Testis (tissue), 3 donors: ENCODE data around the gene SLC23A2. TPM values are rescaled to one million over a fixed set of nuclear protein-coding genes. Genes with fewer than 3 reads are reported as not detected.

ENCODE experiments used
- DNase-seq: peaks from one replicate; pipeline ENCODE4 v3.0.0-alpha.2; 2019
- H3K27ac ChIP-seq, 2 donors: fragments of 200-600 bp; sonication (generic); one replicate each; pipeline ENCODE4 v1.5.1; 2019
- H3K27me3 ChIP-seq: fragments of 200-600 bp; sonication (generic); one replicate; pipeline ENCODE4 v1.5.1; 2019
- H3K36me3 ChIP-seq: fragments of 200-600 bp; sonication (generic); one replicate; pipeline ENCODE4 v1.5.1; 2017; ENCODE audit warnings: low read depth; ENCODE audit errors: missing control alignments
- H3K4me1 ChIP-seq: fragments of 200-600 bp; sonication (generic); one replicate; pipeline ENCODE4 v1.5.1; 2019
- H3K4me3 ChIP-seq, 2 donors: fragments of 200-600 bp; sonication (generic); one replicate each; pipeline ENCODE4 v1.5.1; 2017 to 2019
- H3K9me3 ChIP-seq: fragments of 200-600 bp; sonication (generic); one replicate; pipeline ENCODE4 v1.5.1; 2017
- POLR2A ChIP-seq: fragments of 450-650 bp; IDR thresholded peaks from one replicate; pipeline ENCODE4 v1.6.1; 2017; ENCODE audit warnings: antibody characterized with exemption, mild to moderate bottlenecking, moderate library complexity
- WGBS, 2 donors: methylation state at CpG; one replicate each; pipeline ENCODE4 v1.1.5; 2018; 5-methylcytosine and 5-hydroxymethylcytosine counted together
- intact Hi-C: fragments of 100-400 bp; cut with DNase I; formaldehyde crosslinking; loops from one replicate; pipeline ENCODE4 v1.15.1; 2023; ENCODE audit warnings: low total_unique reads
- polyA plus RNA-seq: library from polyadenylated mRNA; stranded (reverse); fragments of 350-450 nt; fragmentation: Illumina TruSeq; extraction: RNeasy Lipid Tissue Mini Kit (QIAGEN cat#74804); gene quantifications from one replicate; pipeline ENCODE4 v1.2.3, GENCODE V29; 2014; ENCODE audit warnings: low read depth, low replicate concordance; ENCODE audit not compliant: insufficient read depth
- total RNA-seq, 2 donors: library from RNA; depleted of rRNA; stranded (reverse); fragments of >200 nt; gene quantifications; one replicate each; pipeline ENCODE4 v1.2.3, GENCODE V29; 2016
- TF ChIP-seq, protein P1 (sequence below), 3 experiments: fragments of 450-650 bp in 2 of 3; fragments of 200-600 bp in 1 of 3; sonication (generic) in 1 of 3; IDR thresholded peaks; one replicate each; pipeline ENCODE4 v1.5.1; 2016 to 2019; ENCODE audit warnings: antibody characterized with exemption in 3 of 3, mild to moderate bottlenecking in 2 of 3, moderate library complexity in 1 of 3

Gene SLC23A2
- total and polyA plus RNA-seq, 3 donors from 2014 or later = 23.6 to 49.3 (median 40.7) TPM

DNA sequence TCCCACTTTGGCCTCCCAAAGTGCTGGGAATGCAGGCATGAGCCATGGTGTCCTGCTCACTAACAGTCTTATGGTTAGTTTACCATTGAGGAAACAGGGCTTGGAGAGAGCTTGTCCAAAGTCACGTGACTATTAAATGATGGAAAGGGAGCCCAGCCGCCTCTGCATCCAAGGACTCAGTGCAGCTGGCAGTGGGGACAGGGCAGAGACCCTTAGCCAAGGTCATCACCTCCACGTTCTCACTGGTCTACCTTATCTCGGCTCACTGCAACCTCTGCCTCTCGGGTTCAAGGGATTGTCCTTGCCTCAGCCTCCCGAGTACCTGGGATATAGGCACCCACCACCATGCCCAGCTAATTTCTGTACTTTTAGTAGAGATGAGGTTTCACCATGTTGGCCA is 109.3 kb downstream of the SLC23A2 start:
- intact Hi-C loops = no loop called here
- no peak for DNase-seq
- WGBS, 2 donors = 88 to 100% methylated on average over 6 of the region's 6 CpGs
- Histone ChIP-seq H3K27ac (no peak overlapping the region), H3K36me3 (no peaks in the 10 kb centered on the region), H3K9me3 (no peaks in the 10 kb centered on the region), H3K4me3 (no peak overlapping the region), H3K4me1 (peaks cover 13% of the 10 kb centered on the region), H3K27me3 (no peaks in the 10 kb centered on the region)
- TF ChIP-seq POLR2A = no peak
- TF ChIP-seq, protein P1, sequence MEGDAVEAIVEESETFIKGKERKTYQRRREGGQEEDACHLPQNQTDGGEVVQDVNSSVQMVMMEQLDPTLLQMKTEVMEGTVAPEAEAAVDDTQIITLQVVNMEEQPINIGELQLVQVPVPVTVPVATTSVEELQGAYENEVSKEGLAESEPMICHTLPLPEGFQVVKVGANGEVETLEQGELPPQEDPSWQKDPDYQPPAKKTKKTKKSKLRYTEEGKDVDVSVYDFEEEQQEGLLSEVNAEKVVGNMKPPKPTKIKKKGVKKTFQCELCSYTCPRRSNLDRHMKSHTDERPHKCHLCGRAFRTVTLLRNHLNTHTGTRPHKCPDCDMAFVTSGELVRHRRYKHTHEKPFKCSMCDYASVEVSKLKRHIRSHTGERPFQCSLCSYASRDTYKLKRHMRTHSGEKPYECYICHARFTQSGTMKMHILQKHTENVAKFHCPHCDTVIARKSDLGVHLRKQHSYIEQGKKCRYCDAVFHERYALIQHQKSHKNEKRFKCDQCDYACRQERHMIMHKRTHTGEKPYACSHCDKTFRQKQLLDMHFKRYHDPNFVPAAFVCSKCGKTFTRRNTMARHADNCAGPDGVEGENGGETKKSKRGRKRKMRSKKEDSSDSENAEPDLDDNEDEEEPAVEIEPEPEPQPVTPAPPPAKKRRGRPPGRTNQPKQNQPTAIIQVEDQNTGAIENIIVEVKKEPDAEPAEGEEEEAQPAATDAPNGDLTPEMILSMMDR (IDR thresholded peaks at IDR 0.05) = no peak

DNA sequence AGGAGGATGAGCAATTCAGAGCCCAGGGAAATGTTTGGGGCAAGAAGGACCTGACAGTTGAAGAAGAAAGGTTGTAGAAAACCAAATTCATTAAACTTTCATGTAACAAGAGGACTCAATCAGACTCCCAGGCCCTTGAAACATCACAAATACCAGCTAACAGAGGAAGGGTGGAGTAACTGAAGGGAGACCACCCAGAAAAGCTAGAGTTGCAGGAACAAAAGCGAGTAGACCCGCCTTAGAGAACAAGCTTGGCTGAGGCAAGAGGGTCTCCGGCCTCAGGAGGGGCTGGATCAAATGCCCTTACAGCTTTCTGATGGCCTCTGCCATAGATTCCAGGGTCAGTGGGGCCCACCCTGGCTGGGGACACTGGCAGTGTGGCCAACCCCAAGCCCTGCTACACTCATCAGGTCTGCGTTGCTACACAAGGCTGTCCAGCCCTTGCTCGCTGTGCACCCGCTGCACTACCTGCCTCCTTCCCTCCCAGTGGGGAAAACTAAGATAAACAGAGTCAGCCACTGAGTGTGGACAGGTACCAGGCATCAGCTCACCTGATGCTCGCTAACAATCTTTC is 110.0 kb downstream of the SLC23A2 start:
- TF ChIP-seq POLR2A = no peak
- TF ChIP-seq, protein P1 (IDR thresholded peaks at IDR 0.05) = no peak
- Histone ChIP-seq H3K36me3 (no peaks in the 10 kb centered on the region), H3K27ac (no peak overlapping the region), H3K4me3 (no peak overlapping the region), H3K27me3 (no peaks in the 10 kb centered on the region), H3K9me3 (no peaks in the 10 kb centered on the region), H3K4me1 (peaks cover 6% of the 10 kb centered on the region)
- intact Hi-C loops = no loop called here
- DNase-seq = no peak
- 93 to 96% methylated on average over 7 of the region's 7 CpGs for WGBS, 2 donors

DNA sequence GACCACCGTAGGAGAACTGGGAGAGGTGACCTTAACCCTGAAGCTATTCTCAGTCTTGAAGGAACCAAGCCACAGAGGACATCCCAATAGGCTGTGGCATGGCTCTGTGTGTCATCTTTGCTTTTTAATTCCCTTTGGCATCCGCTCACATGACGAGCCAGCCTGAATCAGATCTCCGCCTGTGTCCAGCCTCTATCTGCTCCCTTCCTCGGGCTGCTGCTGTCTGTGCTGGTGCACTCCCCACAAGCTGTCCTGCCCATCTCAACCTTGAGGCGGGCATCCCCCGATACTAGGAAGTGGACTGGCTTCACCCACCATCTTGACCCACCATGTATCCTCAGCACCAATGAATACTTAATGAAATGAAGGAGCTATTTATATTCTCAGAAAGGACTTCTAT is 111.9 kb downstream of the SLC23A2 start:
- TF ChIP-seq, protein P1 (IDR thresholded peaks at IDR 0.05) = no peak
- Histone ChIP-seq H3K4me1 (no peaks in the 10 kb centered on the region), H3K27ac (no peak overlapping the region), H3K4me3 (no peak overlapping the region), H3K36me3 (no peaks in the 10 kb centered on the region), H3K9me3 (no peaks in the 10 kb centered on the region), H3K27me3 (no peaks in the 10 kb centered on the region)
- no peak for DNase-seq
- WGBS, 2 donors = 91 to 92% methylated on average over 5 to 7 of the region's 7 CpGs
- intact Hi-C loops = no loop called here

DNA sequence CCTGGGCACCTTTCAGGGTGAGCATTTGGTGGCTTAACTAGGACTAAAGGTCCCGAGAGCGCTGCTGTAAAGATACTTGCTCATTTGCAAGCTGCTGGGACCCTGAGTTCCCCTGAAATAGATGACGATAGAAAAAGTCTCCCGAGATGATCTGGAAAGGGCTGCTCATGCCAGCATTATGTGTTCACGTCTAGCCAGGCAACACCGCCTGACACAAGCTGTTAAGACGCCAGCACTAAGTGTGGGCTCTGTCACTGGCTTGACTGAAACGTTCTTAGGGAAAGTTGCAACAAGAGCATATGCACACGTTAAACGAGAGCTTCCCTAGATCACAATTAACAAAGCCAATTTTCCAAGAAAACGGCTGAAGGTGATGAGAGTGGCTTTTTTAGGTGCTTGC is 113.7 kb downstream of the SLC23A2 start:
- no peak overlapping the region for H3K27ac ChIP-seq
- intact Hi-C loops = no loop called here
- no peaks in the 10 kb centered on the region for H3K9me3 ChIP-seq
- H3K27me3 ChIP-seq = no peaks in the 10 kb centered on the region
- H3K4me3 ChIP-seq = no peak overlapping the region
- H3K4me1 ChIP-seq = no peaks in the 10 kb centered on the region
- TF ChIP-seq, protein P1 (IDR thresholded peaks at IDR 0.05) = no peak
- no peak for TF ChIP-seq POLR2A
- no peak for DNase-seq
- no peaks in the 10 kb centered on the region for H3K36me3 ChIP-seq
- WGBS, 2 donors = 76 to 84% methylated on average over 11 of the region's 11 CpGs

DNA sequence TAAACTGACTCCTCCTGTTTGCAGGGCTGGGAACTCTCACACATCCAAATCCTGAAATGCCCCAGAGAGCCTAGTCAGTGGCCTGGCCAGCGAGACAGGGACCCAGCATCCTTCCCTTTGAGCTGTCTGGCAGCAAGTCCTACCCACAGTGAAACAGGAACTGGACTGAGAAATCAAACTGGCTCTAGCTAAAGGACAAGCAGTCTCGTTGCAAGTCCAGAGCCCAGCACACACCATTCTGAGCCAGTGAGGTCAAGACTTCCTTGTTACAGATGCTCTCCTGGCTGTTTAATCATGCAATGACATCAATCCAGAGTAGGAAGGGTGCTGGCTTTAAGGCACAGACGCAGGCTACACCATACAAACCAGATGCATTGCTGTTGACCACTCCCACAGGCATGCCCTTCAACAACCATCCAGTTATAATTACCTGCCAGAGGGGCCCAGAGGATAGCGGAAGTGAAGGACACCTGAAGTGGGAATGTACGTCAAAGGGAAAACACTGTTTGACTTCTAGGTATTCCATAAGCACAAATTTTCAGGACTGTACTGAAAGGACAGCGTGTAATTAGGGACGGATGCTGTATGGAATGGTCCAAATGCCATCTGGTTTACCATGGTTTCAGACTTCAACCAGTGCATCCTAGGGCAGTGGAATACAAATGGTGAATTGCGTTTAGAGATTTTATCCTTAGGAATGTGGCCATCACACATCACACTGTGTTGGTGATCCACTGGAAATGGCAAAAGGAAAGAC is 114.4 kb downstream of the SLC23A2 start:
- 79 to 85% methylated on average over 8 of the region's 8 CpGs for WGBS, 2 donors
- Histone ChIP-seq H3K27ac (no peak overlapping the region), H3K27me3 (no peaks in the 10 kb centered on the region), H3K4me3 (no peak overlapping the region), H3K9me3 (no peaks in the 10 kb centered on the region), H3K4me1 (no peaks in the 10 kb centered on the region), H3K36me3 (no peaks in the 10 kb centered on the region)
- intact Hi-C loops = no loop called here
- DNase-seq = no peak
- TF ChIP-seq, protein P1 (IDR thresholded peaks at IDR 0.05) = no peak
- TF ChIP-seq POLR2A = no peak
